GM19467 (cell line): ENCODE results near the gene SERPINB5.

ENCODE experiments used
- ATAC-seq: cut with Tn5 transposase; IDR thresholded peaks from one replicate; pipeline ENCODE4 v1.9.1; 2021; ENCODE audit warnings: mild to moderate bottlenecking, moderate library complexity; ENCODE audit not compliant: unreplicated experiment

SERPINB5 gene

DNA sequence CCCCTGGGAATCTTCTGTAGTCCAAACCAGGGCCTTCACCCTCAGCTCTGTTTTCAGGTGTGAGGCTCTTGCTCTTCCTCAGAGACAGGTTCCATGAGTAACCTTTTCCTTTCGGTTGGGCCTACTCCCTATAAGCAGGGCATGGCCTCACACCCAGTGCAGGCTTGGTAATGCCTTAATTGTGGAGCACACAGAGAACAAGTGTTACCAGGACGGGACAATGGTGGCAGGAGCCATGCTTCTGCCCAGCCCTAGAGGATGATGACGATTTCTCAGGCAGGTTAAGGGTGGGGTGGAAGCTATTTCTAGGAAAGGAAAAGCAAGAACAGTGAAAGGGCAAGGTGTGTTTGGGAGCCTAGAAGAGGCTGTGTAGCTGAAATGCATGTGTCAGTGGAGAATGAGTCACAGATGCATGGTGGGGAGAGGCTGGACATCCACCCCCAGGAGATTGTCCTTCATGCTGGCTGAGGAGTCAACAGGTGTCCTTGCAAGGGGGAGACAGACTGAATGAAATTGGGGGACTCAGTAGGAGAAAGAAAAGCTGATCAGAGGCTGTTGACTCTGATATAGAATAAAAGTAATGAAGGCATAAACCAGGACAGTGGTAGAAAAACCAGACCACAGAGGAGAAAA, 43.4 kb downstream of the SERPINB5 start:
- no peak for ATAC-seq

GRCh38 chr18:63523660-63524059, 46.9 kb downstream of the SERPINB5 start:
- no peak for ATAC-seq

DNA sequence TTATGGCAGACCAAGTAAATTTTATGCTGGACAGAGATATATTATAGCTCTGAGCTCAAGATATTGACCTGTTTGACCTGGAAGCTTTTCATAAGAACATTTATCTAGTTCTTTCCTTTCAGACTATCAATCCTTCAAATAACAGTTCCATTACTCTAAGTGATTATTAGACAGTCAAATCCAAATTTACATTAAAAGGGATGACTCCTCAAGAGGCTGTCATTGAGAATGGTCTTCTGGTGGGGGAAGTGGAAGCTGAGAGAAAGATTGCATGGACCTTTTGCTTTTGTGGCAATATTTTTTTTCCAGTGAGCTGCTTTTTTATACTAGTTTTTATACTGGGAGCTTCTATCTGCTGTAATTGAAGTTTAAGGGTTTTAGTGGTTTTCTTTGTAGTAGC, 50.5 kb downstream of the SERPINB5 start:
- no peak for ATAC-seq

DNA sequence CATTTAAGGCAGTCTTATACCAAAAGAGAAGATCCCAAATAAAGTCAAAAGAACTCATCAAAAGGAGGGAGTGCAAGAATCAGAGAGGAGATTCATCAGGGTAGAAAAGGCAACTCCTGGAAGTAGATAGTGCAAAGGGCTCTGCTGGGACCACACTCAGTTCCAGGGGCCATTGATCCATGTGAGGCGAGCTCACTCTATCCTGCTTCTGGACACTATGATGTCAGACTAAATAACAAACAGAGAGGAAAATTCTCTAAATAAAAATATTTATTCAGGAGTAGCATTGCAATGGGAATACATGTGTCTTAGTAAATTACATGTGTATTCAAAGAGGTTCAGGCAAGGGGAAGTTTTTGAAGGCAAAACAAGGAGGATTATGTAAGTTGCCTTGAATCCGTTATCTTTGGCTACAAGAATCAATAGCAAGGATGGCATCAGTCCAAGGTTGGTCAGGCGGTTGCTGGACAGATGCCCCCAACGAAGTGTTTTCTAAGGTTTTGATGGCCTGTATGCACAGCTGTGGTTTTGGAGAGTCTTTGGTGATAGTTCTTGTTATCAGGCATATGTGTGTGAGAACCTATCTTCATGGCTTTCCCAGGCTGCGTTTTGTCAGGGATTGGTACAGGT, 52.2 kb downstream of the SERPINB5 start:
- no peak for ATAC-seq

- ATAC-seq: no peak
Measured at GRCh38 chr18:63532471-63532870, 55.7 kb downstream of the SERPINB5 start.

- no peak for ATAC-seq
Measured at GRCh38 chr18:63534615-63535014, 57.9 kb downstream of the SERPINB5 start.

DNA sequence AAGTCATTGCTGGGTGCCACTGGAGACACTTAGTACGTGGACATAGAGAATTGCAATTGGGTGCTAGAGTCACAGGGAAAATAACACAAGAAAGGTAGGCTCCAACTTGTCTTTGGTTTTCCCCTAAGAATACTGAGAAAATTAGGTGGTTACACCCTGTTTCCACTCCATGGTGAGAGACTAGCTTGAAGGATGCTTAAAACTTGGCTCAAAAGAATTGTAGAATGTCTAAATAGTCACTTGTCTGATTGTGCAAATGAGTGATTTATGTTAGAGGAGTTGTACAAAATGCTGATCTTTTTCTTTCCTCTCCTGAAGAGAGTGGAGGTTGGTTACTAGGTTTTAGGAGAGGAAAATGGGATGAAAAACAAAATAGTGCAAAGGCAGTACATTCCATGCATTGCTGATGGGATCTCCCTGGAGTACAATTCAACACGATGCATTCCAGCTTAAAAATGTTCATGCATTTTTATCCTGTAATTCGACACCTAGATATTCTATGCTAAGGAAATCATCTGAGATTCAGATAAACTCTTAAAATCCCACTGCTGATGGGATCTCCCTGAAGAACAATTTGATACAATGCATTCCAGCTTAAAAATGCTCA, 63.2 kb downstream of the SERPINB5 start:
- no peak for ATAC-seq

DNA sequence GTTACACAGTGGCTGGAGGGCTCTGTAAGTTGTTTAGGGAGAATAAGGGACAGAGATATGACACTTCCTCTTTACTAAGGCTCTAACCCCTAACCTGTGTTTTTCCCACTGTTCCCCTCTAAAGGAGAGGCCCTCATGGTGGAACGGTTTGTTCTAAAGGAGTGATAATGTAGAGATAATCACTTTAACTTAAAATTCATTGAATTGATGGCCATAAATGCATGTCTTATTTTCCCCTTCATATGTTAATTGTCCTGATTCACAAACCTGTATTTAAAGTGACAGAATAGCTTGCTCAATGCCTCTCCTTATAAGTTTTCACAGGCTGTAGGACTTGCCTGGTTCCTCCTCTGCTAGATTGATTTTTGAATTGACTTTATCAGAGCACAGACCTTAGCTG, 65.3 kb downstream of the SERPINB5 start, which contains the start of gene SERPINB12:
Gene SERPINB12, plus strand, starts transcription at position 301 of the 400 bp plus-strand sequence. CDS start 13,791 bp downstream, outside the sequence.
- ATAC-seq: no peak

GRCh38 chr18:63544017-63544416, 67.3 kb downstream of the SERPINB5 start:
- ATAC-seq: no peak

DNA sequence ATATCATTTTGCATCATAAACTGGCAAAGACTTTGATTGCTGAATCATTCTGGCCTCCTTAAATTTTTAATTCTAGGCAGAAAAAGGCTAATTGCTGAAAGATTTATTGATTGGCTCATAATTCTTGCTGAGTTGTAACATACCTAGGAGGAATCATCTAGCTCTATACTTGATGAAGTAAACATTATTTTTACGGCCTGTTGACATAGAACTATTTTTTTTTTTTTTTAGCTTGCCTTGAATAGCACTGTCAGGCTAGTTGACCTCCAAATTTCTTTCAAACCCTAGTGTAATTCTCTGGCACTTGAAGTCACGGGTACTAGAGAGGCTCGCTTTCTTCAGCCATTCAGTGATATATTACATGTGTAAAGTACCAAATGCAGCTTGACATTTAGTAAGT, 68.2 kb downstream of the SERPINB5 start:
- ATAC-seq: no peak

GRCh38 chr18:63550068-63550467, 73.3 kb downstream of the SERPINB5 start:
- ATAC-seq: no peak

- ATAC-seq: no peak
Measured at GRCh38 chr18:63551769-63552168, 75.0 kb downstream of the SERPINB5 start.

GRCh38 chr18:63552581-63552980, 75.8 kb downstream of the SERPINB5 start:
- ATAC-seq: no peak

DNA sequence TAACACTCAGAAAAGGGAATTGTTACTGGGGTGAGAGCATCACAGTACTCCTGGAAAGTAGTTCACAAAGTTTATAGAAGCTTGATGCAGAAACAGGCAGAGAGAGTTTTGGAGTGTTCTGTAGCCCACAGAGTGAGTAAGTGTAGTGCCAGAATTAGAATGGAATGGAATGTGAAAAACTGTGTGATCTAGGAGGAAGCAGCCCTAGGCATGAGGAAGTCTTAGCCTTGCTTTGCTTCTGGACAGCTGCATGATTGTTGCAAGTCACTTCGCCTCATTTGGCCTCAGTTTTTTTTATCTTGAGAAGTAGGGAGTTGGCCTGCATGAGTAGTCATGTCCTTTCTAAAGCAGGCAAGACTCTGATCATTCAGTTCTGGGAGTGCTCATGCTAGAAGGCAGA, 76.3 kb downstream of the SERPINB5 start:
- ATAC-seq: no peak
